CD14-positive monocyte (primary cell): ENCODE results near the gene MAN1C1. TPM values are rescaled to one million over a fixed set of nuclear protein-coding genes. Genes with fewer than 3 reads are reported as not detected.

ENCODE experiments used
- DNase-seq, 3 donors: peaks; one replicate each; pipeline ENCODE4 v3.0.0-alpha.2; 2011 to 2022
- H2AFZ ChIP-seq: 2 replicates; pipeline ENCODE4 v1.6.0; 2012; ENCODE audit warnings: mild to moderate bottlenecking, low read depth, low read length, inconsistent platforms; ENCODE audit not compliant: insufficient read depth, poor library complexity, severe bottlenecking
- H3K27ac ChIP-seq, 2 donors: 1 replicate in 1 of 2; 2 replicates in 1 of 2; pipeline ENCODE4 v1.5.1; 2012 to 2013; ENCODE audit warnings: low read length in 2 of 2, control low read depth in 1 of 2, inconsistent platforms in 1 of 2, low read depth in 1 of 2, mild to moderate bottlenecking in 1 of 2
- H3K27me3 ChIP-seq, 2 donors: one replicate each; pipeline versions ENCODE4 v1.6.0 to v1.6.1; 2011 to 2013; ENCODE audit warnings: low read length in 2 of 2; ENCODE audit not compliant: control insufficient read depth in 2 of 2, insufficient read depth in 2 of 2
- H3K36me3 ChIP-seq, 2 donors: replicated peaks in 1 of 2; 1 replicate in 1 of 2; 2 replicates in 1 of 2; pipeline versions ENCODE4 v1.5.1 to v1.6.1; 2012 to 2013; ENCODE audit warnings: low read length in 2 of 2, control low read depth in 1 of 2, inconsistent platforms in 1 of 2, mild to moderate bottlenecking in 1 of 2; ENCODE audit not compliant: insufficient read depth in 2 of 2, control insufficient read depth in 1 of 2
- H3K4me1 ChIP-seq, 2 donors: 1 replicate in 1 of 2; 2 replicates in 1 of 2; pipeline versions ENCODE4 v1.5.1 to v1.6.1; 2012 to 2013; ENCODE audit warnings: low read length in 2 of 2, control low read depth in 1 of 2, inconsistent platforms in 1 of 2, mild to moderate bottlenecking in 1 of 2, moderate library complexity in 1 of 2; ENCODE audit not compliant: insufficient read depth in 2 of 2, control insufficient read depth in 1 of 2
- H3K4me2 ChIP-seq: replicated peaks from 2 replicates; pipeline ENCODE3; 2012; ENCODE audit warnings: low read length, moderate library complexity, mild to moderate bottlenecking; ENCODE audit not compliant: poor library complexity, severe bottlenecking; ENCODE audit errors: extremely low read depth
- H3K4me3 ChIP-seq, 3 experiments: fragments of 200-600 bp in 1 of 3; sonication (generic) in 1 of 3; replicated peaks in 1 of 3; 1 replicate in 2 of 3; 2 replicates in 1 of 3; pipeline ENCODE4 v1.5.1; 2011 to 2013; ENCODE audit warnings: low read length in 3 of 3, mild to moderate bottlenecking in 3 of 3, control low read depth in 2 of 3, low read depth in 2 of 3, inconsistent platforms in 1 of 3, moderate library complexity in 1 of 3
- H3K79me2 ChIP-seq: 2 replicates; pipeline ENCODE4 v1.6.0; 2012; ENCODE audit warnings: mild to moderate bottlenecking, control low read depth, inconsistent platforms, low read length, moderate library complexity; ENCODE audit not compliant: insufficient read depth
- H3K9ac ChIP-seq: 2 replicates; pipeline ENCODE4 v1.6.0; 2017; ENCODE audit warnings: low read length, mild to moderate bottlenecking; ENCODE audit not compliant: insufficient read depth, poor library complexity, severe bottlenecking
- H3K9me3 ChIP-seq, 2 donors: replicated peaks in 1 of 2; 1 replicate in 1 of 2; 2 replicates in 1 of 2; pipeline versions ENCODE4 v1.5.1 to v1.6.1; 2012 to 2013; ENCODE audit warnings: low read length in 2 of 2, control low read depth in 1 of 2; ENCODE audit not compliant: control insufficient read depth in 1 of 2, insufficient read depth in 1 of 2
- H4K20me1 ChIP-seq: 2 replicates; pipeline ENCODE4 v1.6.0; 2012; ENCODE audit warnings: mild to moderate bottlenecking, low read length, control low read depth, moderate library complexity; ENCODE audit not compliant: insufficient read depth
- H3K27ac Mint-ChIP-seq, 7 donors: one replicate each; pipeline ENCODE4 v1.8.0; 2020; ENCODE audit warnings: mild to moderate bottlenecking in 7 of 7, mixed read lengths in 7 of 7, moderate library complexity in 6 of 7, inconsistent platforms in 2 of 7
- H3K27me3 Mint-ChIP-seq, 3 donors: one replicate each; pipeline ENCODE4 v1.8.0; 2021 to 2022; ENCODE audit warnings: low read depth in 3 of 3, mild to moderate bottlenecking in 3 of 3, mixed read lengths in 3 of 3, moderate library complexity in 3 of 3, inconsistent platforms in 1 of 3
- H3K36me3 Mint-ChIP-seq, 2 donors: one replicate each; pipeline ENCODE4 v1.8.0; 2020; ENCODE audit warnings: mixed read lengths in 2 of 2, inconsistent platforms in 1 of 2, mild to moderate bottlenecking in 1 of 2
- H3K4me1 Mint-ChIP-seq: one replicate; pipeline ENCODE4 v1.8.0; 2020; ENCODE audit warnings: mild to moderate bottlenecking, mixed read lengths
- H3K4me3 Mint-ChIP-seq, 2 donors: one replicate each; pipeline ENCODE4 v1.8.0; 2020; ENCODE audit warnings: mild to moderate bottlenecking in 2 of 2, mixed read lengths in 2 of 2, moderate library complexity in 1 of 2
- H3K9me3 Mint-ChIP-seq, 7 donors: one replicate each; pipeline ENCODE4 v1.8.0; 2020 to 2022; ENCODE audit warnings: mixed read lengths in 7 of 7, mild to moderate bottlenecking in 6 of 7, moderate library complexity in 6 of 7, inconsistent platforms in 2 of 7
- WGBS: methylation state at CpG from one replicate; pipeline ENCODE4 v1.1.5; 2013; ENCODE audit warnings: missing lambda C conversion rate; ENCODE audit not compliant: insufficient coverage; 5-methylcytosine and 5-hydroxymethylcytosine counted together
- intact Hi-C, 2 donors: fragments of 100-400 bp; cut with micrococcal nuclease; formaldehyde crosslinking; loops; one replicate each; pipeline versions ENCODE4 v1.15.0 to v1.15.1; 2023
- polyA plus RNA-seq, 3 donors: library from polyadenylated mRNA; depleted of rRNA in 1 of 3; unstranded in 2 of 3; stranded (reverse) in 1 of 3; fragments of 300-500 nt in 2 of 3; fragments of >200 nt in 1 of 3; fragmentation: Illumina TruSeq in 2 of 3; gene quantifications; 1 replicate in 2 of 3; 2 replicates in 1 of 3; pipeline ENCODE4 v1.2.3, GENCODE V29; 2012 to 2021
- TF ChIP-seq, protein P1 (sequence below): fragments of 200-600 bp; IDR thresholded peaks from one replicate; pipeline ENCODE4 v1.8.0; 2022; ENCODE audit warnings: antibody characterized with exemption, mild to moderate bottlenecking

The MAN1C1 gene
- polyA plus RNA-seq, 3 donors, result 1.2 to 7.2 (median 1.7) TPM

DNA sequence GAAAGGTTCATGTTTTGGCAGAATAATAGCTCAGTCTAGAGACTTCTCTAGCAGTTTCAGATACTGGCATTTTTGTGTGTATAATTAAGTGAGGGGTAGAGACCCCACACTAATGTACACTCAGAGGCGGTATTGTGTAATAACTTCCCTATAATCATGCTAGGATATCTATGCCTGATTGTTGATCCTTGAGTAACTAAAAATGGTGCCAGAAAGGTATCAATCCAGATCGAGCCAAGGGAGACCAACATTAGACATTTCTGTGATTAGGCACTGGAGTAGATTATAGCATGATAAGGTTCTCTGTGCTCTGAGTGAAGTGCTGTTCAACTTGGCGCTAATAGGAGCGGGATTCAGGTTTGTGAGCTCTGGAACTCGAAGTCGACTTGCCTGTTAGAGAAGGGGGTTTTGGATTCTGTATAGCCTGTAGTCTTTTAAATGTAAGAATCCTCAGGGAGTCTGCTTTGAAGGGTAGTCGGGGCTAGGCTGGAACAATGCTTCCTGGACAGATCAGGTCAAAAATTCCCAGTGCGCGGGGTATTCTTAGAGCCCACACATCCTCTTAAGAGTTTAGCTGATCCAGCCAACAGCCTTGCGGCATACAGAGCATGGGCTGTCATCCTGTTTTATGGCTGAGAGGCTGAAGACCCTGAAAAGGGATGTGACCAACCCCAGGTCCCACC lies 24.2 kb downstream of the MAN1C1 start:
- no peak for DNase-seq
- intact Hi-C loops, result no loop called here
- Histone ChIP-seq H3K27me3 (no peaks in the 10 kb centered on the region), H3K27ac (no peak overlapping the region), H3K9me3 (peaks cover 7 to 11% of the 10 kb centered on the region in 2 donors), H2AFZ (no peak overlapping the region), H3K4me1 (peaks cover 8 to 10% of the 10 kb centered on the region in 2 donors), H4K20me1 (peaks cover 36% of the 10 kb centered on the region), H3K79me2 (no peaks in the 10 kb centered on the region), H3K36me3 (peaks cover 0 to 11% of the 10 kb centered on the region in 2 donors), H3K4me2 (no peak overlapping the region), H3K4me3 (no peak overlapping the region), H3K9ac (no peak overlapping the region)
- Mint-ChIP-seq H3K27me3 (peaks cover 4 to 14% (median 9%) of the 10 kb centered on the region in 3 donors), H3K4me3 (no peak overlapping the region), H3K27ac (no peak overlapping the region), H3K9me3 (peaks cover 11 to 24% (median 15%) of the 10 kb centered on the region in 7 donors), H3K4me1 (peaks cover 13% of the 10 kb centered on the region), H3K36me3 (peaks cover 26 to 32% of the 10 kb centered on the region in 2 donors)
- TF ChIP-seq, protein P1, sequence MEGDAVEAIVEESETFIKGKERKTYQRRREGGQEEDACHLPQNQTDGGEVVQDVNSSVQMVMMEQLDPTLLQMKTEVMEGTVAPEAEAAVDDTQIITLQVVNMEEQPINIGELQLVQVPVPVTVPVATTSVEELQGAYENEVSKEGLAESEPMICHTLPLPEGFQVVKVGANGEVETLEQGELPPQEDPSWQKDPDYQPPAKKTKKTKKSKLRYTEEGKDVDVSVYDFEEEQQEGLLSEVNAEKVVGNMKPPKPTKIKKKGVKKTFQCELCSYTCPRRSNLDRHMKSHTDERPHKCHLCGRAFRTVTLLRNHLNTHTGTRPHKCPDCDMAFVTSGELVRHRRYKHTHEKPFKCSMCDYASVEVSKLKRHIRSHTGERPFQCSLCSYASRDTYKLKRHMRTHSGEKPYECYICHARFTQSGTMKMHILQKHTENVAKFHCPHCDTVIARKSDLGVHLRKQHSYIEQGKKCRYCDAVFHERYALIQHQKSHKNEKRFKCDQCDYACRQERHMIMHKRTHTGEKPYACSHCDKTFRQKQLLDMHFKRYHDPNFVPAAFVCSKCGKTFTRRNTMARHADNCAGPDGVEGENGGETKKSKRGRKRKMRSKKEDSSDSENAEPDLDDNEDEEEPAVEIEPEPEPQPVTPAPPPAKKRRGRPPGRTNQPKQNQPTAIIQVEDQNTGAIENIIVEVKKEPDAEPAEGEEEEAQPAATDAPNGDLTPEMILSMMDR, result no peak
- 94% methylated on average over 8 of the region's 10 CpGs for WGBS

DNA sequence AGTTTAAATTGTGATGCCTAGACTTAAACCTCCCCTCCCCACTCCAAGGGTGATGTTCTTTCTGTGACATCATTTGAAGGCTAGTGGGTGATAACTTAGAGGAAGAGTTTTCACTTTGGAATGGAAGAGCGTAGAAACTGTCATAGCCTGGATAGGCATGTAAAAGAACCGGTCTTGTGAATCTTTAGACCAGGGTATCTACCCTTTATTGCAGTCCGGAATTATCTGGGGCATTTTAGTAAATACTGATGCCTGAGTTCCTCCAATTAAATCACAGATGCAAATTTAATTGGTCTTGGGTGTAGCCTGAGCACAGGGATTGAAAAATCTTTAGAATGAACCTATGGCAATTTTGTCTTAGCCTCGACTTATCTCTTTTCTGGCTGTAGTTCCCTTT lies 24.7 kb downstream of the MAN1C1 start:
- H4K20me1 ChIP-seq, result peaks cover 36% of the 10 kb centered on the region
- peaks cover 1 to 6% of the 10 kb centered on the region in 2 donors for H3K9me3 ChIP-seq
- Mint-ChIP-seq H3K27ac (no peak overlapping the region), H3K36me3 (peaks cover 27 to 28% of the 10 kb centered on the region in 2 donors), H3K4me1 (peaks cover 13% of the 10 kb centered on the region), H3K4me3 (no peak overlapping the region), H3K9me3 (peaks cover 7 to 18% (median 10%) of the 10 kb centered on the region in 7 donors), H3K27me3 (peaks cover 4 to 14% (median 7%) of the 10 kb centered on the region in 3 donors)
- H3K4me1 ChIP-seq, result peaks cover 8 to 10% of the 10 kb centered on the region in 2 donors
- DNase-seq, result no peak
- TF ChIP-seq, protein P1, result no peak
- H3K27me3 ChIP-seq, result no peaks in the 10 kb centered on the region
- H3K27ac ChIP-seq, result no peak overlapping the region
- no peak overlapping the region for H3K9ac ChIP-seq
- H3K4me2 ChIP-seq, result no peak overlapping the region
- H3K4me3 ChIP-seq, result no peak overlapping the region
- H3K36me3 ChIP-seq, result peaks cover 2 to 15% of the 10 kb centered on the region in 2 donors
- H2AFZ ChIP-seq, result no peak overlapping the region
- 100% methylated on average over 1 of the region's 4 CpGs for WGBS
- H3K79me2 ChIP-seq, result no peaks in the 10 kb centered on the region
- intact Hi-C loops, result no loop called here
